Breast epithelium (tissue), 4 donors: ENCODE measurements around the gene SLC32A1. TPM values are rescaled to one million over a fixed set of nuclear protein-coding genes. Genes with fewer than 3 reads are reported as not detected.

Experiments used
- DNase-seq, 2 donors: peaks; one replicate each; pipeline ENCODE4 v3.0.0-alpha.2; 2019; ENCODE audit warnings: low spot score in 2 of 2
- H3K27ac ChIP-seq, 2 donors: fragments of 200-600 bp; sonication (generic) in 1 of 2; one replicate each; pipeline ENCODE4 v1.5.1; 2016 to 2019; ENCODE audit warnings: mild to moderate bottlenecking in 1 of 2
- H3K27me3 ChIP-seq, 2 donors: fragments of 200-600 bp; sonication (generic) in 1 of 2; one replicate each; pipeline versions ENCODE4 v1.5.1 to v1.6.0; 2017 to 2019; ENCODE audit warnings: control low read depth in 1 of 2, mild to moderate bottlenecking in 1 of 2
- H3K36me3 ChIP-seq: fragments of 200-600 bp; one replicate; pipeline ENCODE4 v1.5.1; 2019
- H3K4me1 ChIP-seq, 2 donors: fragments of 200-600 bp; sonication (generic); one replicate each; pipeline ENCODE4 v1.5.1; 2016 to 2019; ENCODE audit warnings: control low read depth in 1 of 2
- H3K4me3 ChIP-seq, 3 donors: fragments of 200-600 bp; sonication (generic); 1 replicate in 2 of 3; 2 replicates in 1 of 3; pipeline ENCODE4 v1.5.1; 2016 to 2019; ENCODE audit warnings: mild to moderate bottlenecking in 3 of 3, moderate library complexity in 2 of 3
- H3K9me3 ChIP-seq, 2 donors: fragments of 200-600 bp; sonication (generic) in 1 of 2; one replicate each; pipeline ENCODE4 v1.5.1; 2016 to 2019; ENCODE audit warnings: control low read depth in 1 of 2
- POLR2A ChIP-seq: fragments of 450-650 bp; IDR thresholded peaks from one replicate; pipeline ENCODE4 v1.6.1; 2016; ENCODE audit warnings: antibody characterized with exemption, mild to moderate bottlenecking, moderate library complexity
- POLR2AphosphoS5 ChIP-seq, 3 donors: sonication (generic); formaldehyde crosslinking; IDR thresholded peaks; one replicate each; pipeline ENCODE4 v1.6.1; 2017; ENCODE audit warnings: antibody characterized with exemption in 3 of 3
- intact Hi-C: fragments of 100-400 bp; cut with DNase I; formaldehyde crosslinking; loops from one replicate; pipeline ENCODE4 v1.15.1; 2023; ENCODE audit warnings: low total_unique reads
- total RNA-seq, 3 donors: library from RNA; depleted of rRNA; stranded (reverse); fragments of >200 nt; gene quantifications; one replicate each; pipeline ENCODE4 v1.1.0, GENCODE V29; 2016
- TF ChIP-seq, protein P1 (sequence below), 3 donors: fragments of 450-650 bp; IDR thresholded peaks; one replicate each; pipeline ENCODE4 v1.5.1; 2016 to 2017; ENCODE audit warnings: antibody characterized with exemption in 3 of 3, mild to moderate bottlenecking in 3 of 3, moderate library complexity in 3 of 3

SLC32A1 gene
- total RNA-seq, 3 donors from 2014 or later: not detected

DNA sequence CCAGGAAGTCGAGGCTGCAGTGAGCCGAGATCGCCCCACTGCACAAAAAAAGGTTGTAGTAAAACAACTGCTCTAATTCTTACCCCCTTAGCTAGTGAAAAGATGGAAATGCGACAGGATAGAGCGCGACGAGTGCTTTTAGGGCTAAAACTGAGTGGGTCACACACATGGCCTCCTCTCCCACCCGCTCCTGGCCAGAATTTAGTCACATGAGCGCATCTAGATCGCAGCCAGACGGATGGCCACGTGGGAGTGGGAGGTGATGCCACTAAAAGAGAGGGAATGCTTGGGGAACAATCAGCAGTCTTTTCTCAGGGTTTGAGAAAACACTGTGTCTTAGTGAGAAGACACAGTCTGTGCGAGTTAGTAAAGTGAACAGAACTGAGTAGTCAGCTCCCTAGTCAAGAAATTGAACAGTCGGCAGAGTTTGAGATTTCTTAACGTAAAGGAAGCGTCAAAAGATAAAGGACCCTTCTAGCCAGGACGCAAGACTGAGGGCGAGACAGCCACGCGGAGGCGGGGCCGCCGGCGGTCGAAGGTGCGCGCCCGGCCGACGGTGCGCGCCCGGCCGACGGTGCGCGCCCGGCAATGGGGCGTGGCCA, 23.3 kb downstream of the SLC32A1 start:
- TF ChIP-seq, protein P1, sequence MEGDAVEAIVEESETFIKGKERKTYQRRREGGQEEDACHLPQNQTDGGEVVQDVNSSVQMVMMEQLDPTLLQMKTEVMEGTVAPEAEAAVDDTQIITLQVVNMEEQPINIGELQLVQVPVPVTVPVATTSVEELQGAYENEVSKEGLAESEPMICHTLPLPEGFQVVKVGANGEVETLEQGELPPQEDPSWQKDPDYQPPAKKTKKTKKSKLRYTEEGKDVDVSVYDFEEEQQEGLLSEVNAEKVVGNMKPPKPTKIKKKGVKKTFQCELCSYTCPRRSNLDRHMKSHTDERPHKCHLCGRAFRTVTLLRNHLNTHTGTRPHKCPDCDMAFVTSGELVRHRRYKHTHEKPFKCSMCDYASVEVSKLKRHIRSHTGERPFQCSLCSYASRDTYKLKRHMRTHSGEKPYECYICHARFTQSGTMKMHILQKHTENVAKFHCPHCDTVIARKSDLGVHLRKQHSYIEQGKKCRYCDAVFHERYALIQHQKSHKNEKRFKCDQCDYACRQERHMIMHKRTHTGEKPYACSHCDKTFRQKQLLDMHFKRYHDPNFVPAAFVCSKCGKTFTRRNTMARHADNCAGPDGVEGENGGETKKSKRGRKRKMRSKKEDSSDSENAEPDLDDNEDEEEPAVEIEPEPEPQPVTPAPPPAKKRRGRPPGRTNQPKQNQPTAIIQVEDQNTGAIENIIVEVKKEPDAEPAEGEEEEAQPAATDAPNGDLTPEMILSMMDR (IDR thresholded peaks at IDR 0.05): no peak
- TF ChIP-seq POLR2A: no peak
- TF ChIP-seq POLR2AphosphoS5 (IDR thresholded peaks at IDR 0.05): no peak
- no peak for DNase-seq
- no peaks in the 10 kb centered on the region for H3K36me3 ChIP-seq
- peaks cover 0 to 7% of the 10 kb centered on the region in 2 donors for H3K4me1 ChIP-seq
- H3K4me3 ChIP-seq: peak overlapping the region; percentile 79 to 97 (median 80)
- peak overlapping the region; percentile 95 to 96 for H3K27ac ChIP-seq
- no peaks in the 10 kb centered on the region for H3K9me3 ChIP-seq
- intact Hi-C loops: no loop called here
- peaks cover 0 to 4% of the 10 kb centered on the region in 2 donors for H3K27me3 ChIP-seq

DNA sequence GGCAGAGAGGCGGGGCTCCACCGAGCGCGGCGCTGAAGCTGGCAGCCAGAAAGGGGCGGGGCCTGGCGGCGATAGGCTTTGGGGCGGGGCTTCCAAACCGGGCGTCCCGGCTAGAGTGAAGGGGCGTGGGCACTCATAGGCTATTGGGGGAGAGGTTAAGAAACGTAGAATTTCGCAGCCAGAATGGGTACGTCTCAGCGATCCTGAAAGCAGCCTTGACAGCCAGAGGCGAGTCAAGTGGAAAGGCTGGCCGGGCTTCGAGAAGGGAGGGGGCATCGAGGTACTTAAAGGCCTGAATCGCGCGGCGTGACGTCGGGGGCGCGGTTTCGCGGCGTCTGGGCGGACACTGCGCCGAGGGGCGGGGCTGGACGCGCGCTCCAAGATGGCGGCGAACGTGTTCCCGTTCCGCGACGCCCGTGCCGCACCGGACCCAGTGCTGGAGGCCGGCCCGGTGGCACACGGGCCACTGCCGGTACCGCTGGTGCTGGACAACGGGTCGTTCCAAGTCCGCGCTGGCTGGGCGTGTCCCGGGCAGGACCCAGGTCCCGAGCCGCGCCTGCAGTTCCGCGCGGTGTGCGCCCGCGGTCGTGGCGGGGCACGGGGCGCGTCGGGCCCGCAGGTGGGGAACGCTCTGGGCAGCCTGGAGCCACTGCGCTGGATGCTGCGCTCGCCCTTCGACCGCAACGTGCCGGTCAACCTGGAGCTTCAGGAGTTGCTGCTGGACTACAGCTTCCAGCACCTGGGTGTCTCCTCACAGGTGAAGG, 24.0 kb downstream of the SLC32A1 start, which contains the start of gene ACTR5:
ACTR5 (plus strand) TSS at position 364 of the 764 bp plus-strand sequence; CDS start at position 383, 19 bp downstream.
- H3K36me3 ChIP-seq: no peaks in the 10 kb centered on the region
- intact Hi-C loops: no loop called here
- peak within 1 kb of the TSS; percentile 79 to 97 (median 80) for H3K4me3 ChIP-seq
- H3K4me1 ChIP-seq: peaks cover 0 to 7% of the 10 kb centered on the region in 2 donors
- H3K27ac ChIP-seq: peak within 1 kb of the TSS; percentile 95 to 96
- H3K9me3 ChIP-seq: no peaks in the 10 kb centered on the region
- TF ChIP-seq POLR2A (no peak), POLR2AphosphoS5 (IDR thresholded peaks at IDR 0.05) (peak; percentile 30 to 61 (median 36))
- H3K27me3 ChIP-seq: peaks cover 0 to under 1% of the 10 kb centered on the region in 2 donors
- DNase-seq: peak; percentile 83 to 95

DNA sequence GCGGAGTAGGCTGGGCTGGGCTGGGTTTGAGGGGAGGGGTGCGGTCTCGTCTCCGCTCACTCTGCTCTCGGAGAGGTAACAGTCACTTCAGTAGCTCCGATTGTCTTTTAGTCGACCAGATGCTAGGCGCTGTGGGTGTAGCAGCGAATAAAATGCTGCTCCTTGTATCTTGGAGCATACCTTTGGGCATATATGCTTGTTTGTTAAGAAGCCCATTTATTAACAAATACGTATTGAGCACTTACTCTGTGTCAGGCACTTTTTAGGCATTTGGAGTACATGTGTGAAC, 24.5 kb downstream of the SLC32A1 start:
- intact Hi-C loops: no loop called here

DNA sequence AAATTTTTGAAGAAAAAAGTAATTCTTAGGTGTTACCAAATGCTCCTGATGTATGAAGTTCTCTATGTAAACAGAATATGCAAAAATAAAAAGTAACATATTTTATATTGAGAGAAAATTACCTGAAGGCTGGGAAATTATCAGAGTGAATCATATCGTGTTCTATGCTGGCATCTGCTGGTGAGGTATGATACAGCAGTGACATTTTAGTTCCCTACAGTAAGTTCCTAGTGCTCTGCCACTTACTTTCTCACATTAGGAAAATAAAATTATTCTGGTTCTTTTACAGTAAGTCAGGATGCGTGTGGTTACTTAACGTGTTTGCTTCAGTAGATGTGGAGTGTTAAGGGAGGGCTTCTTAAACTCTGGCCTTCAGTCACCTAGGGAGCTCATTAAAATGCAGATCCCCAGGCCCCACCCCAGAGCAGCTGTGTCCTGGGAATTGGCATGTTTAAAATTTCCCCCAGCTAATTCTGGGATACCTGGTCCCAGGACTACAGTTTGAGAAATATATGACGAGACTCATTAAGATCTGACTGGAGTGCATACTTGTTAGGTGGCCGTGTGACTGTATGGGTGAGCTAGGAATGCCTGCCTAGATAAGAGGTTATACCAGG, 27.2 kb downstream of the SLC32A1 start:
- no peaks in the 10 kb centered on the region for H3K27me3 ChIP-seq

More for the DNA sequence above, 24.5 kb downstream of the SLC32A1 start:
- Histone ChIP-seq H3K36me3 (no peaks in the 10 kb centered on the region), H3K4me3 (peak overlapping the region; percentile 79 to 97 (median 80)), H3K4me1 (peaks cover 0 to 7% of the 10 kb centered on the region in 2 donors), H3K27me3 (no peaks in the 10 kb centered on the region), H3K9me3 (no peaks in the 10 kb centered on the region), H3K27ac (peak overlapping the region; percentile 95 to 96)
- TF ChIP-seq POLR2AphosphoS5 (IDR thresholded peaks at IDR 0.05) (no peak), POLR2A (no peak)
- TF ChIP-seq, protein P1 (IDR thresholded peaks at IDR 0.05): no peak
- no peak for DNase-seq

DNA sequence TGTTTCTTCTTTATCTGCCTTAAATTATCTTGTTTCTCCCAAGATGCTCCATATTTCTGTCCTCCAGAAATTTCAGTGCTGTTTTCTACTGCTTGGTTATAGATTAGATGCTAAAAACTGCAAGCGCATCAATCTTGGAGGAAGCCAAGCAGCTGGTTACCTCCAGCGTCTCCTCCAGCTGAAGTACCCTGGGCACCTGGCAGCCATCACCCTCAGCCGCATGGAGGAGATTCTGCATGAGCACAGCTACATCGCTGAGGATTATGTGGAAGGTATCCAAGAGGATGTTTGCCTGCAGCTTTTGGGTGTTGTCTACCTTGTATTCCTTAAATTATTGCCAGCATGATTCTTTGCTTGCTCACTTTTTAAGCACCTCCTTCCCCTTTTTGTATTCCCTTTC, 27.7 kb downstream of the SLC32A1 start:
- H3K36me3 ChIP-seq: peaks cover 8% of the 10 kb centered on the region
- TF ChIP-seq, protein P1 (IDR thresholded peaks at IDR 0.05): no peak
- TF ChIP-seq POLR2A (no peak), POLR2AphosphoS5 (IDR thresholded peaks at IDR 0.05) (no peak)
- no peak overlapping the region for H3K27ac ChIP-seq
- peaks cover 0 to 7% of the 10 kb centered on the region in 2 donors for H3K4me1 ChIP-seq
- H3K4me3 ChIP-seq: no peak overlapping the region
- intact Hi-C loops: loop anchor here (10.0 kb wide), 1 partner anchor 107 kb away; no protein-coding TSS in a partner anchor
- H3K27me3 ChIP-seq: no peaks in the 10 kb centered on the region
- H3K9me3 ChIP-seq: no peaks in the 10 kb centered on the region
- no peak for DNase-seq

More for the DNA sequence above, 27.2 kb downstream of the SLC32A1 start:
- DNase-seq: no peak
- Histone ChIP-seq H3K4me3 (no peak overlapping the region), H3K27ac (no peak overlapping the region), H3K9me3 (no peaks in the 10 kb centered on the region), H3K4me1 (peaks cover 0 to 7% of the 10 kb centered on the region in 2 donors), H3K36me3 (peaks cover 8% of the 10 kb centered on the region)
- intact Hi-C loops: loop anchor here (10.0 kb wide), 1 partner anchor 107 kb away; no protein-coding TSS in a partner anchor
- TF ChIP-seq POLR2A: no peak
- TF ChIP-seq, protein P1 (IDR thresholded peaks at IDR 0.05): peak in 2 of 3 donors; percentile 58 to 60
